A549 treated with RU486 at 1 μM for 4 hours (cell line): Measurements from ENCODE around the gene LURAP1L. TPM values are rescaled to one million over a fixed set of nuclear protein-coding genes. Genes with fewer than 3 reads are reported as not detected.

Source experiments
- total RNA-seq: library from RNA; stranded (reverse); fragments of 200-300 nt; extraction: Qiagen RNA extraction; gene quantifications from 5 replicates; pipeline ENCODE4 v1.2.3, GENCODE V29; 2022; ENCODE audit warnings: low read depth

Gene LURAP1L
- total RNA-seq = 12.2 to 17.4 TPM (median 16.9 TPM) in 5 replicates

GRCh38 chr9:12774861-12775678, at the start of gene LURAP1L:
Gene LURAP1L, plus strand, starts transcription at chr9:12775020. Its CDS starts 696 bp downstream, at chr9:12775716.

Other genes starting within 250 kb of the LURAP1L start
- gene TYRP1, start 81.6 kb upstream of the LURAP1L start, total RNA-seq = not detected in 5 replicates